HG02981 (cell line): Measurements from ENCODE around the gene MXRA7.

Experiments
- ATAC-seq: cut with Tn5 transposase; IDR thresholded peaks from one replicate; pipeline ENCODE4 v1.9.1; 2021; ENCODE audit warnings: mild to moderate bottlenecking, moderate library complexity; ENCODE audit not compliant: unreplicated experiment

The MXRA7 gene

GRCh38 chr17:76679239-76679638 is 31.5 kb downstream of the MXRA7 start:
- no peak for ATAC-seq

DNA sequence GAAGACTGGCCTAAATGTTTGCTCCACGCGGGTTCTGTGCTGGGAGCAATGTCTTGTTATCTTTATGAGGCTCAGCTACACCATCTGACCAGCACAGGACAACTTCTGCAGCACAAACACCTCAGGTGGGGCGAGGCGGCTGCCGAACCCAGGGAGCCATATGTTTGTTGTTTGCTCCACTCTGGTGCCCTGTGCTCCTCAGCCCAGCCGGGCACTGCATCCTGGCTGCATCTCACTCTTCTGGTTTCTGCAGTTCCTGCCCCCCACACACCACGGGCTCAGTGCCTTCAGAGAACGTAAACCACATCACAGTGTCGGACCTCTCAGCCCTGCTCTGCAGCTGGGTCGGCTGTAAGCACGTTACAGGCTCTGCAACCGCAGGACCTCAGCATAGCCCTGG is 32.4 kb downstream of the MXRA7 start:
- no peak for ATAC-seq

DNA sequence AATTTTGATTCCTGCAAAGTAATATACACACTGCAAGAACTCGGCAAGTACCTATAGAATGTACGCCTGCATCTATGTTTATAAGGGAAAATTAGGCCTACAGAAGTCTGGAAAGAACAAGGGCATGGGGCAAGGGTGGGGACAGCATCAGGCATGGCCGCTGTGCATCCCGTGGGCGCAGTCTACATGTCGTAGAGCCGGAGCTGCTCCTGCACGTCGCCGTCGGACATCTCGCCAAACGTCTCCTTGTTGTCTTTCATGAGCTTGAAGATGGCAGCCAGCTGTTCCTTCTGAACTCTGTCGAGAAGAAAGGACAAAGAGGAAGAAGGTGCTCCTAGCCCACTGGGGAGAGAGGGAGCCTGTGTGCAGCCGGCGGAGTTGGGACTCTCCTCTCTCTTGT is 33.4 kb downstream of the MXRA7 start:
- no peak for ATAC-seq

DNA sequence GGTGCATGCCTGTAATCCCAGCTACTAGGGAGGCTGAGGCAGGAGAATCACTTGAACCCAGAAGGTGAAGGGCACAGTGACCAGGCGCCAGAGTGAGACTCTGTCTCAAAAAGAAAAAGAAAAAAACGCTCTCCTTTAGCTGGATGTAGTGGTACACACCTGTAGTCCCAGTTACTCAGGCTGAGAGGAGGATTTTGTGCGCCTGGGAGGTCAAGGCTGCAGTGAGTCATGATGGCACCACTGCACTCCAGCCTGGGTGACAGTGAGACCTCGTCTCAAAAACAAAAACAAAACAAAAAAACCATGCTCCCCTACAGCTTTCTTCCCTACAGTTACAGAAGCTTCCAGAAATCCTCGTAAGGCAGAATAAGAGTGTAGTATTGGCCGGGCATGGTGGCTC is 34.1 kb downstream of the MXRA7 start:
- no peak for ATAC-seq

DNA sequence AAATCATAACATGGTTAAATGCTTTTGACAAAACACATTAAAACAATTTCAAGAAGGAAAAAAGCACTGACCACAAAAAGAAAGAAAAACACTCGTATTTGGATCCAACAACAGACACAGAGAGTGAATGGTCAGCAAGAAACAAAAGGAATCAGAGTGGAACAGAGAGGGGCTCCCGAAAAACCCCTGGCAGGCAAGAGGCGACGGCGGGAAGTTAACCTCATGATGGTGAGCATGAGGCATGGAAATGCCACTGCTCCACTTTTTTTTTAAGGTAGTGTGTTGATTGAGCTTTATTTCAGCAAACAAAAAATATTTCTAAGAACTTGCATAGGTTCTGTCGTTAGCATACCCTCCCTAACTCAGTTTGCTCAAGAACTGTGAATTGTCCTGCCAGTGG is 35.1 kb downstream of the MXRA7 start:
- ATAC-seq, result no peak

GRCh38 chr17:76674600-76674999 is 36.2 kb downstream of the MXRA7 start:
- ATAC-seq, result no peak

GRCh38 chr17:76673729-76674128 is 37.0 kb downstream of the MXRA7 start:
- ATAC-seq, result no peak

DNA sequence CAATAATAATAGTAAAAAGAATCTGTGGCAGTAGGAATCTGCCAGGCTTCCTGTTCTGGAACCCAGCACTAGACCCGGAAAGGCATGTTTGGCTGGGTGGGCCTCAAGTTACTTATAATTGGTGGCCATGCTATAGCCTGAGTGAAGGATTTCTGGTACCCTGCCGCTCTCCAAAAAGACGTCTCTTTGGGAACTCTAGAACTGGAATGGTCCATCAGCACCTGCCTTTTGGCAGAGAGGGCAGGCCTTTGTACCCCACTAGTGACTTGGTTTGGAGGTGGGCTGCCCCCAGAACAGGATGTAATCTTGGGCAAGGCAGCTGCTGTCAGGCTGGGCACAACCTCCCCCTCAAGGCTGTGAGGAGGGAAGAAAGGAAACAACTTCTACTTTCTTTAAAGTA is 37.9 kb downstream of the MXRA7 start:
- no peak for ATAC-seq

DNA sequence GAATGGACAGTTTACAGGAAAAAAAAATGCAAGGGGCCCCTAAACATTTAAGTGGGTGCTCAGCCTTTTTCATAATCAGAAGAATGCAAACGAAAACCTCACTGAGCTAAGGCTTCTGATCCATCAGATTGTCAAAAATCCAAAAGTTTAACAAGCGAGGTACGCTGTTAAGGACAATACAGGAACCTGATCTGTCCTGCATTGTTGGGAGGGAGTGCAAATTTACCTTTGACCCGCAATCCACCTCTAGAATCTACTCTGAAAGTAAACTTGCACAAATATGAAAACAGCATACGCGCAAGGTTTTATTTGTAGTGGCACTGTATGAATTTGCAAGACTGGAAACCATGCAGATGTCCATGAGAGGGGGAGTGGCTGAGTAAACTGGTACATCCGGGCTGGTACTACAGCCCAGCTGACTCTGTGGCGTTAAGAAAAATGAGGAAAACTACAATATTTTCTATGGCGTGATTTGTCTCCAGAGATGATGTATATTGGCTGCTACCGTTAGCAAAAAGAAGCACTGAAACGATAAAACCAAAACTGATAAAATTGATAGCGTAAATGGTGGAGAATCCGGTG is 38.4 kb downstream of the MXRA7 start:
- ATAC-seq, result no peak

DNA sequence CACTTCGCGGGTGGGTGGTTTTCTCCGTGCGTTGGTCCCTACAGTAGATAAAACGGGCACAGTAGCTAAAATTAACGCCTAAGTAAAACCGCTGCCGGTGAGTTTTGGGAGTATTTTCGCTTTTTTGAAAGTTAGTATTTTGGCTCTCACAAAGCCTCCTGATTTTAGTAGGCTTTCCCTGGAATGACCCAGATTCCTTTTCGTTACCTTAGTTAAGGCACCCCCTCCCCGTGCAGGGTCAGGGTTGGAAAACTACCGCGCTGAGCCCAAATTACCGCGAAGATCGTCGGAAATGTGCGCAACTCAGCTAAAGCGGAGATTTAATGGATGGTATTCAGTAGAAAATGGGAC is 38.9 kb downstream of the MXRA7 start:
- no peak for ATAC-seq

GRCh38 chr17:76671123-76671911 is 39.4 kb downstream of the MXRA7 start:
- peak; percentile 99 for ATAC-seq

DNA sequence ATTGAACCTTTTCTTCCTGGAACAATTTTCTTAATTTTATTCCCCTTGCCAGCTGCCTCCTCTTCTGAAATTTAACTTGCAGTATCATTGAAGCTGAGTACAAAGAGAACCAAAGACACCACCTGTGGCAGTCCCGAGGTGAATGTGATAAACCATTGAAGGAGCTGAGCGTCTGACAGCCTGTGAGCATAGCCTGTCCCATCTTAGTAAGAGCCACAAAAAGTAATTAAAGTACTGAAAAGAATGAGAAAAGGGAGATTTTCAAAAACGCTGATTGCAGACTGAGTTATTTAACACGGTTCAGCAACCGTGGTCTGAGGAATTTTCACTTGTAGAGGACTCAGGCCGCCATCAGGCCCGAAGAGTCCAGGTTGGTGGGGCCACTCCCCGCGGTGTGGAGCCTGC is 40.0 kb downstream of the MXRA7 start:
- ATAC-seq, result no peak

- no peak for ATAC-seq
These were observed 40.6 kb downstream of the MXRA7 start for GRCh38 chr17:76670020-76670717.

- ATAC-seq, result no peak
These were observed 42.8 kb downstream of the MXRA7 start for GRCh38 chr17:76667786-76668453.

DNA sequence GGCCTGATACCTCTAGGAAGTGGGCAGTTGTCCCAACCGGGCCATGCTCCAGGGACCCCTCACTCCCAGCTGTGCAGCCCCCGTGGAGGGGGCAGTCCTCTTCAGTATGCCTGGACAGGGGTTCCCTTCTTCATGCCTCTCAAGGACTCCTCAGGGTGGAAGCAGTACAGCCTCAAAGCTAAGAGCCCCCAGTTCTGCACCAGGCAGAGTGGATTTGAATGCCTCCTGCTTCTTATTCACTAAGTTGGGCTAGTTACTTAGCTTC is 43.3 kb downstream of the MXRA7 start:
- ATAC-seq, result no peak

- no peak for ATAC-seq
These were observed 50.1 kb downstream of the MXRA7 start for GRCh38 chr17:76660656-76661042.

GRCh38 chr17:76659928-76660655 is 50.7 kb downstream of the MXRA7 start:
- ATAC-seq, result no peak

- ATAC-seq, result no peak
These were observed 52.5 kb downstream of the MXRA7 start for GRCh38 chr17:76658242-76658662.

- no peak for ATAC-seq
These were observed 53.1 kb downstream of the MXRA7 start for GRCh38 chr17:76657505-76658241.

DNA sequence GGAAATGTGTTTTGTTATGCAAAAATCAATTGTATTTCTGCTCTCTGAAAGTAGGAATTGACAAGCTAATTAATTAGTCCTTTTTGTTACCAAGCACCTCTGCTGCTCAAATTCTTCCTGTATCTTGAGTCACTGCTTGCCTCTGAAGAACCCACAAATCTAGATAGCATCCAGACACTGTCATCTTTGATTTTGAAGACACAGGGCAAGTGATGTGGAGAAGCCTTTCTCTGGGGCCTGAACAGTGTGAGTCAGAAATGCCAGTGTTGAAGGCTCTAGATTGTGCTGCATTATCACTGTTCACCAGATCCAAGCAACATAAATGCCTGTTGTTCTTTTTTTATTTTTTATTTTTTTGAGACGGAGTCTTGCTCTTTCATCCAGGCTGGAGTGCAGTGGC is 56.4 kb downstream of the MXRA7 start:
- no peak for ATAC-seq

- no peak for ATAC-seq
These were observed 60.3 kb downstream of the MXRA7 start for GRCh38 chr17:76650504-76650903.
